ENCODE data around the gene ATPAF2.

GRCh38 chr17:17982801-17983200 is 56.2 kb downstream of the ATPAF2 start:
- TF ChIP-seq CTCF (IDR thresholded peaks at IDR 0.05) (no peak), POLR2A (IDR thresholded peaks at IDR 0.05) (no peak)
